Measurements from ENCODE around the gene TOP3B. TPM values are rescaled to one million over a fixed set of nuclear protein-coding genes. Genes with fewer than 3 reads are reported as not detected.

TOP3B gene
- total and polyA plus RNA-seq, 9 of the 15 experiments (the other 6 are each of a cell fraction or from before 2014, with no cell fraction given): 3.0 to 188 (median 112) TPM

GRCh38 chr22:21947040-21948014 is 35.3 kb downstream of the TOP3B start (continued):
- TF ChIP-seq CTBP1 (IDR thresholded peaks at IDR 0.05; ENCODE audit: borderline replicate concordance) (no peak), NELFE (IDR thresholded peaks at IDR 0.05; ENCODE audit: insufficient read depth, insufficient read length) (no peak), RFX7 (CRISPR knock-in tag; IDR thresholded peaks at IDR 0.05) (no peak), FUS (optimal IDR thresholded peaks at IDR 0.05; ENCODE audit: low read depth, low read length) (no peak), RHOXF2B (CRISPR knock-in tag; conservative IDR thresholded peaks at IDR 0.05) (no peak), RFX5 (IDR thresholded peaks at IDR 0.05; ENCODE audit: low read depth, low read length) (peak; percentile 54; the same call in 1 of the 2 replicates), MCM7 (IDR thresholded peaks at IDR 0.05) (no peak), ZNF384 (IDR thresholded peaks at IDR 0.05; ENCODE audit: low read depth, low read length) (peak; percentile 84), HCFC1 (IDR thresholded peaks at IDR 0.05; ENCODE audit: low read depth, low read length) (peak; percentile 65), KAT2B (IDR thresholded peaks at IDR 0.05; ENCODE audit: low read depth, low read length) (no peak), ZNF280A (IDR thresholded peaks at IDR 0.05; ENCODE audit: low read depth, partially characterized antibody) (no peak), SAP30 (IDR thresholded peaks at IDR 0.05; ENCODE audit: borderline replicate concordance, insufficient read depth, low read depth, low read length, poor library complexity, severe bottlenecking) (no peak), XRCC5 (IDR thresholded peaks at IDR 0.05; ENCODE audit: low read depth, low read length) (no peak), ZBTB11 (CRISPR knock-in tag; IDR thresholded peaks at IDR 0.05) (no peak)
- TF ChIP-seq, protein P1, sequence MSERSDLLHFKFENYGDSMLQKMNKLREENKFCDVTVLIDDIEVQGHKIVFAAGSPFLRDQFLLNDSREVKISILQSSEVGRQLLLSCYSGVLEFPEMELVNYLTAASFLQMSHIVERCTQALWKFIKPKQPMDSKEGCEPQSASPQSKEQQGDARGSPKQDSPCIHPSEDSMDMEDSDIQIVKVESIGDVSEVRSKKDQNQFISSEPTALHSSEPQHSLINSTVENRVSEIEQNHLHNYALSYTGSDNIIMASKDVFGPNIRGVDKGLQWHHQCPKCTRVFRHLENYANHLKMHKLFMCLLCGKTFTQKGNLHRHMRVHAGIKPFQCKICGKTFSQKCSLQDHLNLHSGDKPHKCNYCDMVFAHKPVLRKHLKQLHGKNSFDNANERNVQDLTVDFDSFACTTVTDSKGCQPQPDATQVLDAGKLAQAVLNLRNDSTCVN (CRISPR knock-in tag; IDR thresholded peaks at IDR 0.05): no peak
- TF ChIP-seq, protein P2, sequence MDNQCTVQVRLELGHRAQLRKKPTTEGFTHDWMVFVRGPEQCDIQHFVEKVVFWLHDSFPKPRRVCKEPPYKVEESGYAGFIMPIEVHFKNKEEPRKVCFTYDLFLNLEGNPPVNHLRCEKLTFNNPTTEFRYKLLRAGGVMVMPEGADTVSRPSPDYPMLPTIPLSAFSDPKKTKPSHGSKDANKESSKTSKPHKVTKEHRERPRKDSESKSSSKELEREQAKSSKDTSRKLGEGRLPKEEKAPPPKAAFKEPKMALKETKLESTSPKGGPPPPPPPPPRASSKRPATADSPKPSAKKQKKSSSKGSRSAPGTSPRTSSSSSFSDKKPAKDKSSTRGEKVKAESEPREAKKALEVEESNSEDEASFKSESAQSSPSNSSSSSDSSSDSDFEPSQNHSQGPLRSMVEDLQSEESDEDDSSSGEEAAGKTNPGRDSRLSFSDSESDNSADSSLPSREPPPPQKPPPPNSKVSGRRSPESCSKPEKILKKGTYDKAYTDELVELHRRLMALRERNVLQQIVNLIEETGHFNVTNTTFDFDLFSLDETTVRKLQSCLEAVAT (IDR thresholded peaks at IDR 0.05): no peak
